GM10847 (cell line): ENCODE data around the gene AXIN2.

Source experiments
- POLR2A ChIP-seq: IDR thresholded peaks from 2 replicates; pipeline ENCODE4 v1.6.1; 2011; ENCODE audit not compliant: insufficient read length; ENCODE audit errors: extremely low read depth

Gene AXIN2

DNA sequence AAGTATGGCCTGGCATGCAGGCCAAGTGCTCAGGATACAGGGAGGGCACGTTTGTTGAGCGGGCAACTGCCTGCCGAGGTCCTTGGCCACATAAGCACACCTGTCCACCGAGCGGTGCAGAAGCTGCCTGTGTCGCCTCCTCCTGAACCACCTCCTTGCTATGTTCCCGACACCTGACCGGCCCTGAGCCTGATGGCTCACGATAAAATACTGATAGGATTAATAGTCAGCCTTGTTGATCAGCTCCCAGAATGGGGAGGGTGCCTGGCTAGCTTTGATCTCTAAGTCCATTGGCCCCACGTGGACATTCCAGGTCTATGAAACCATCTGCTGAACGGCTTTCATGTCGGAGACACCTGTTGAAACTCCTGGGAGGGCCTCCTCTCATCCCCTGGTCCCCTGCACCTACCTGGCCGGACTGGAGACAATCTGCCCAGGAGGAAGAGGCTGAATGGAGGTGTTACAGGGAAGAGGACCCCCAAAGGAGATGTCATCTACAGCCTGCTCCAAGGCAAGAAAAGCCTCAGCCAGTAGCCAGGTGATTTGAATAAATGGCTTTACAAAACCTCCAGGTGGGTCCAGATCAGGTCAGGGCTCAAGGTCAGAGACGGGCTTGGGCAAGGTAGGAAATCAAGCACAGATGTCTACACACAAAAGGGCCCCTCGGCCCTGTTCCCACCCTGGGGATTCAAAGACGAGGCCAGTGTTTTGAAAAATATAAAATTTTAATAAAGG, 33.4 kb downstream of the AXIN2 start:
- no peak for TF ChIP-seq POLR2A

DNA sequence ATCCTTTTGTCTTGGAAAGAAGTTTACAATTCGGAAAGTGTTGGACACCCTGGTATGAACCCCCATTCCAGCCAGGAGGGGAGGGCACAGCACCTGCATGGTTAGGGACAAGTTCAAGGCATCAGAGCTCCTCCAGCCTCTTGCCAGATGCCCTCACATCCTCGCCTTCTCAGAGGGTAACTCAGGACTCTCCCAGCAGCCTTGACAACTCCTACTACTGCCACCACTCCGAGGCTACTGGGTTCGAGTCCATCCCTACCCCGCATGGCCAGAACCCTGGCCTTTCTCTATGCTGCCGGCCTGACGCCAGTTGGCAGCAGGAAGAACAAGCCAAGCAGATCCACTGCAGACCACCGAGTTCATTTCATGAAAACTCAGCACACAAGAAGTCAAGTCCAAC, 34.1 kb downstream of the AXIN2 start:
- TF ChIP-seq POLR2A = no peak

DNA sequence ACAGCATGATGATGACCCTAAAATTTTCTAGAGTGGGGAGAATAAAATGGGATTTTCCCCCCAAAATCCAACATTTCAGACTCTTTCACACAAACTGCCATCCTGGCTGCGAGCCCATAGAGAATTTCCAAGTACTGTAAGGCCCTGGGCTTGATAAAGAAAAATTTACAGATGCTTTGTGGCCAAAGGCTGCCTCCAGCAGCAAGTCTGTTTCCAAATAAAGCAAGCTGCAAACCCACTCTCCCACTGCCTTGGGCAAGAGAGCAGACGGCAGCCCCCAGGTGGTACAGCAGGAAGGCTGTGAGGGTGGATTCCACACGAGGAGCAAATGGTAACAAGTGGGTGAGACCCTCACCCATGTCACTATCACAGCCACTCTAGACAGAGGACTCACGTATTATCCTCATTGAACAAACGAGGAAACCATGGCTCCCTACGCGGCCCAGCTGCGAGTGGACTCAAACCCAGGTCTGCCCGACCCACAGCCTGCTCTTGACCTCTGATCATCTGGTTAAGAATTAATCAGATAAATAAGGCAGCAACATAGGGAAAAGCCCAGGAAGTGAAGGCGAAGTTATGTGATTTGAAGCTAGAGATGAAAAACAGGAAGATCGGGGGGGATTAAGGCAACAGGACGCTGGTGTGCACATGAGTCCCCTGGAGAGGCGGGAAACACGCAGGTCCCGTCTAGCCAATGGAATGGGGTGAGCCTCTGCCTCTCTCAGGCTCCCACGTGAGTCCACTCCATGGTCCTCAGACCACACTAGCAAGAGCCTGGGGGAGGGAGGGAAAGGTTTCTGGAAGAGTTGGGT, 37.4 kb downstream of the AXIN2 start:
- TF ChIP-seq POLR2A = no peak

DNA sequence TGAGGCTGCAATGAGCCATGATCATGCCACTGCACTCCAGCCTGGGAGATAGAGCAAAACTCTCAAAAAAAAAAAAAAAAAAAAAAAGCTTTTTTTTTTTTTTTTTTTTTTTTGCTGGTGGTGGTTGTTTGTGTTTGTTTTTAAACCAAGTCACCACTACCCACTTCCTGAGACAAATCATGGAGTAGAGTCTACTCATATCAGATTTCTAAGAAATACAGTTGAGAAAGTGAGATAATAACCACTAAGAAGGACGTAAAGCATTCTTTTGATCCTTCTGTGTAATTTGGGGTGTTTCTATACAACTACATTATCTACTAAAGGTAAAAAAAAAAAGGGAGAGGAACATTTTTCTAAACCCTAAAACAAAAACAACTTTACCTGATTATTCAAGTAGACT, 38.0 kb downstream of the AXIN2 start:
- TF ChIP-seq POLR2A = no peak

DNA sequence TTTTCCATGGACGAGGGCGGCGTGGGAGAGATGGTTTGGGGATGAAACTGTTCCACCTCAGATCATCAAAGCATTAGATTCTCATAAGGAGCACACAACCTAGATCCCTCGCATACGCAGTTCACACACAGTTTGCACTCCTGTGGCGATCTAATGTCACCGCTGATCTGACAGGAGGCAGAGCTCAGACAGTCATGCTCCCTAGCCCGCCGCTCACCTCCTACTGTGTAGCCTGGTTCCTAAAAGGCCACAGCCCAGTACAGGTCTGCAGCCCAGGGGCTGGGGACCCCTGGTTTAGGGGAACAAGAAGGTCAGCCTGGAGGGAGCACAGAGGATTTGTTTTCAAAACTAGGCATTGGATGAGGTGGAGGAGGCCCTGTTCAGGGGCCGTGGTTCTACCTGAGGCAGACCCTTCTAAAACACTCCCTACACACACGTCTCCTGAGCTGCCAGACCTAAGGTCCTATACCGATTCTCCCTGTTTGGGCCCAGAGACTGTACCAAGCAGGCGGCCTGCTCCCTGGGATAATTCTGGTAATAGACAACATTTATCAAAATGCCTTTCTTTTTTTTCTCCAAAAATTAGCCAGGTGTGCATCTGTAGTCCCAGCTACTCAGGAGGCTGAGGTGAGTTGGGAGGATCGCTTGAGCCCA, 38.6 kb downstream of the AXIN2 start:
- no peak for TF ChIP-seq POLR2A

DNA sequence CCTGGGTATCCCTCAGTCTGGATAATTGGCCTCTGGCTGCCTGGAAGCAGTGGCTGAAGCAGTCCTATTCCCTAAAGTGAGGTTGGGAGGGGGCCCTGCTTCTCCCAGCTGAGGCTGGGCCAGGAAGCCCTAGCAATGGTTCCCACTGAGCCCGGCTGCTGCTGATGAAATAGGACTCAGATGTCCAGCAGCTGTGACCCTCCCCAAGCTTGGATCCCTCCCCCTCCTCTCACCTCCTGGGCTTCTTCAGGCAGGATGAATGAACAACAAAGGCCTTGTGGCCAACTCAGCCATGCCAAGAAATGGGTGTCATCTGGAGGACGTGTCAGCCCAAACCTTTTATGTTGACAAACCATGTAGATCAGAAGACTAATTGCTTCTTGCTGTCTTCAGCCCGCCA, 42.0 kb downstream of the AXIN2 start:
- no peak for TF ChIP-seq POLR2A

DNA sequence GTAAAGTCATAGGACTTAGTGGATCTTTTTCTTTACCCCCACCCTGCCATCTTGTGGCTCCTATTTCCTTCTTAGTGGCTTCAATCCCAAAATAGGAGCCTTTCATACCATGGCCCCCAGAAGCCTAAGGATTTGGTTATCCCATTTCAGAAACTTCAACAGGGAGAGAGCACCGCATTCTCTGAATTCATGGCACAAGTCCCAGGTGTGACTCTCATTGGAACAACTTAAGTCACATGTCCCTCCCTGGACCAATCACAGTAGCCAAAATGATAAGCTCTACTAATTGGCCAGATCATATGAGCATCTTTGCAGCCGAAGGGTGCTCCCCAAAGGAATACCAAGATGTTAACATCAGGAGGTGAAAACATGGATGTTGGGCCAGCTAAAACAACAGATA, 43.2 kb downstream of the AXIN2 start:
- no peak for TF ChIP-seq POLR2A

DNA sequence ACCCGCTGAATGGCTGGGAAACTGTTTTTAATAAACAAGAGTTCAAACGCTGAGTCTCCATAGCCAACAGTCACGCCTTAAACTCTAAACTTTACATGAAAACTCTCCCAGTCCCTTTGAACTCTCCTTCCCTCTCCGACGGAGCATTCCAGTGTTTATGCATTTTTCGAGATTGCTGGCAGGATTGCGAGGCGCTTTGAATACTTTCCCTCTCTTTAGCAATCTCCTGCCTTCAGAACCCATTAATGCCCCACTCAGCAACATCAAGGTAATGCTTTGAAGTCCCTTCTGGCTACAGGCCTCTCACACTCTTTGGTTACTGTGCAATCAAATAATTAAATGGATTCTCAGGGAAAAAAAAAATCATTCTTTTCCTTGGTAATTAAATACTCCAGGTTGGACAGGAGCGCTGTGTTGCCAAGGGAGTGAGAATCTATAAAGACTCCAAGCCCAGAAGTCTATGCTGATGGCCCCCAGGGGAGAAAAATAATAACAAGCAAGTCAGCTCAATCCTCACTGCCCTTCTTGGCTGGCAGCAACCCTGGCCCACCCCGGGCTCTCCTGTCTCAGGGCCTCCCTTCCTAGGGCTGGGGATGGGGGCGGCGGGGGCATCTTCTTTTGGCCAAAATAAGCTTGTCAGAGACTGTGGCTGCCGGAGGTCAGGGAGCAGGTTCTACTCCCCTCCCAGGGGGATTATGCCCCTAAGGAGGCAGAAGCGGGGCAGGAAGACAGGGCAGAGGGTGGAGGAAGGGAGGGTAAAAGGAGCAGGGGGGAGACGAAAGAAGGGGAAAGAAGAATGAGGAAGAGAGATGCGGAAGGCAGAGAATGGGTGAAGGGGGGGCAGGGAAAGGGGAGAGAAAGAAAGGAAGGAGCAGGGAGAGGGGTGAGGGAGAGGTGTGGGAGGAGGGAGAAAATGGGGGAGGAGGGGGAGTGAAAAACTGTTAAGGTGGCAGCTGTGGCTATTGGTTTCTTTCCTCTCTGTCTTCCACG, 45.2 kb downstream of the AXIN2 start:
- no peak for TF ChIP-seq POLR2A

DNA sequence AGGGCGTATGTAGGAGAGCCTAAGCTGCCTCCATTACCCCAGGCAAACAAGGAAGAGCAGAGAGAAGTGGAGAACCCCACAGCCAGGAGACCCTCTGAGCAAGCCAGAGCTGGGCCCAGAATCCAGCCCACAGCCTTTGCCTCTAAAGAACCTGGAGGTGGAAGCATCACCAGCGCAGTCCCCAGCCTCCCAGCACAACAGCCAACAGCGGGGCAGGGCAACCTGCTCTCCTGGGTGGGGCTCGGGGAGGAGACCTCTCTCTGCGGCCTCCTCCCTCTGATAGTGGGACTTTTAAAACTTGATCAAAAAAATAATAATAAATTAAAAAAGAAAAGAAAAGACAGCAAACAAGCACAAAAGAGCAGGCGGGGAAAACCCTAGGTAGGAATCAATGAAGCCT, 45.9 kb downstream of the AXIN2 start:
- TF ChIP-seq POLR2A = no peak

DNA sequence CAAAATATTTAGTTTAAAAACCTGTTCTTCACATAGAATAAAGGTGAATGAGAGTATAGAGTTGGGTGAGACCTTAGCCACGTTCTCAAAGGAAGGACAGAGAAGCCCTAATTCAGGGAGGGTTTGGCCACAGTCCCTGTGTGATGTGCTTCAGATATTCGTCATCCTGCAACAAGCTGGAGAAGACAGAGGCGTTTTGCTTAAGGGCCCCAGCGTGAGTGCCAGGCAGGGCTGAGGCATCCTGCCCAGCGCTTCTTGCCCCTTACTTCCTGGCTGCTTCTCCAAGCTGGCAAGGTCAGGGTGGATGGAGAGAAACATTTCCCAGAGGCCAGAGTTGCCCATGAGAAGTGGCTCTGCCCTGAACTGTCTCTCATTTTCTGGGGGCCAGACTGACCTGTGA, 46.9 kb downstream of the AXIN2 start:
- TF ChIP-seq POLR2A = no peak

DNA sequence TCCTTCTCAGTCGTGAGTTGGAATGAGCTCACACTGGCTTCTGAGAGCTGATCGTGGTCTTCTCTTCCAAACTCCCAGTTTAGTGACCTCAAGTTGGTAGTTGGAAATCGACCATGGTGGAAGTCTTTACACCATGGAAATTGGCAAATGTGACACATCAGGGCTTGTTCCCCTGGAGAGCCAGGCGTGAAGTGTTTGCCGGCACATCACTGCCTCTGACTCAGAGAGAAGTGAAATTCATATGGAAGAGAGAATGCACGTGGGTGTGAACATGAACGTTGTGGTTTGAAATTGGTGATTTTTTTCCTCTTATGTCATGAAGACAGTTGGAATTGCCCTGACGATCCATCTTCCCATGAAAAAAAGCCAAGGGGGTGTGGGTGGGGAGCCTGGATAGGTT, 47.4 kb downstream of the AXIN2 start:
- TF ChIP-seq POLR2A = no peak

DNA sequence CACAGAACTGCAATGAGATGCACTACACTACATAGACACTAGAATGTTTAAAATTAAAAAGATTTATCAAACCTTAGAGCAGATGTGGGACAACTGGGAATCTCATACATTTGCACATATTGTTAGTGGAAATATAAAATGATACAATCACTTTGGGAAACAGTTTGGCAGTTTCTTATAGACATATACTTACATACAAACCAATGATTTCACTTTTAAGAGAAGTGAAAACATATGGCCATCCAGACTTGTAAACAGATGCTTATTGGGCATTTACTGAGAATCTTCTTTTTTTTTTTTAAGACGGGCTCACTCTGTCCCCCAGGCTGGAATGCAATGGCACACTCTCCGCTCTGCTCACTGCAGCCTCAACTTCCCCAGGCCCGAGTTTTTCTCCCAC, 50.1 kb downstream of the AXIN2 start:
- TF ChIP-seq POLR2A = no peak

DNA sequence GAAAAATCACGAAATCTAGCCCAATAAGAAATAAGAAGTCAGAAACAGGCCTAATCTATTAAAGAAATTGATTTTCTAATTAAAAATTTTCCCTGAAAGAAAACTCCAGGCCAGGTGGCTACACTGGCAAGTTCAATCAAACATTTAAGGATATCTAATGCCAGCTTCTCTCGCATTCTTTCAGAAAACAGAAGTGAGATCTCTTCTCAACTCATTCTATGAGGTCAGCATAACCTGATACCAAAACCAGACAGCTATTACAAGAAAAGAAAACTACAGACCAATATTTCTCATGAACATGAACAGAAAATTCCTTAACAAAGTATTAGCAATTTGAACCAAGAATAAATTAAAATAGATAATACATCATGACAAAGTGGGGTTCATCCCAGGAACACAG, 52.4 kb downstream of the AXIN2 start:
- TF ChIP-seq POLR2A = no peak

DNA sequence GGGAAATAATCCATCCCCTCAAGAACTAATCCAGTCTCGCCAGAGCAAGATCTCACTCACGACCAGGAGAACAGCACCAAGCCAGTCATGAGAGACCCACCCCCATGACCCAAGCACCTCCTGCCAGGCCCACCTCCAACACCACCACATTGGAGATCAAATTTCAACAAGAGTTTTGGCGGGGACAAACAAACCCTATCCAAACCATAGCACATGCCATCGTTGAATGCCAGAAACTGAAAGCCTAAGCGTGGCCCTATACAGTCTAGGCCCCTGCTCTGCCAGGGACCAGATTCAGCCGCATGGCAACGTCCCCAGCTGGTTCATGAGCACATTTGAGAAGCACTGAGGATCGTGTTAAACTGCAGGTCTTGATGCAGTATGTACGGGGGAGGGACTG, 57.3 kb downstream of the AXIN2 start:
- no peak for TF ChIP-seq POLR2A

DNA sequence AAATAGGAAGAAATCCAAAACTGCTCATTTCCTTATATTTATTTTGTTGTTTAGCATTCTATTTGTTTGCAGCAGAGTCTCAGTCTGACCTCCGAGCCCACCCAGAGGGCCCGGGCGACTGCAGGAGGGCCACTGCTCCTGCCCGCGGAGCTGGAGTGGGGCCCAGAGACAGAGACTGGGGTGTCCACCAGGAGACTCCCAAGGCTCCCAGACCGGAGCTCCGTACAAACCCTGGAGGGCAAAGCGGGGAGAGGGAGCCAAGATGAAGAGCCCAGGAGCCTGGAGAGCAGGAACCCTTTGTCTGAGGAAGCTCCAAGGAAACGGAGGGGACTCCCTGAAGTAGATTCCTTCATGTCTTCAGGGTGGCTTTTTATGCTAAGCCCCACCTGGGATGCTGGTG, 57.9 kb downstream of the AXIN2 start:
- TF ChIP-seq POLR2A = no peak
